ENCODE results near the gene DEFB124.
"Not testable (repeated sequence)": the region's sequence is repeated elsewhere in the genome, so short reads cannot be mapped to it uniquely, and the experiment has no call there.

Gene DEFB124, protein sequence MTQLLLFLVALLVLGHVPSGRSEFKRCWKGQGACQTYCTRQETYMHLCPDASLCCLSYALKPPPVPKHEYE

DNA sequence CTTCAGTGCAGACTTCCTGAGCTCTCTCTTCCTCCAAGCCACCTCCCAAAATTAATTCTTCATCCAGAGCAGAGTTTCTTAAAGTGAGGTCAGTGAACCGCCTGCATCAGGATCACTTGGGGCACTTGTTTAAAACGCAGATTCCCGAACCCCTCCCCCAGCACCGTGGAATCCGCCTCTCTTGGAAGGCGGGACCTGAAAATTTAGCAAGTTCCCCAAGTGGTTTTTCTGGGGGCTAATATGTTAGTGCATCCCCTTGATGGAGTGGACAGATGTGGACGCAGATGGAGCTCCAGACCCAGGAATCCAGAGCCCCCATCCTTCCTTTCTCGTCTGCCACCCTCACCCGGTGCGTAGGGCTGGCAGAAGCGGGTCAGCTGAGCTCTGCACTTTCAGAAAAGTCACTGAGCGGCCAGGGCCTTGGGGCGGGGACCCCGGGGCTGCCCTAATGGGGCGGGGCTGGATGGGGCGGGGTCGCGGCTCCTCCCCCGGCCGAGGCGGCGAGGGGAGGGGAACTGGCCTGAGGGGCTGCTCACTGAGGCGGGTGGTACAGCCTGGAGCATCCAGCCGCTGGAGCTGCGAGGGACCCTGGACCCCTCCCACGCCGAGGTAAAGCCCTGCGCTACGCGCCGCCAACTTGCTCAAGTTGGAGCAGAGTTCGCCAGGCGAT lies at the start of gene DEFB124, which contains the start of gene REM1:
Gene DEFB124 (minus strand): TSS at position 370 of the 670 bp plus-strand sequence. CDS start 2,114 bp downstream, outside the sequence.
Gene REM1 (plus strand): TSS at position 531 of the 670 bp plus-strand sequence. CDS start 1,158 bp downstream, outside the sequence.
- Histone ChIP-seq H3K27ac (ENCODE audit: low read depth, low read length) (no peak within 1 kb of the TSS), H3K4me1 (ENCODE audit: control insufficient read depth, insufficient read depth, low read length) (no peaks in the 10 kb centered on the region), H3K9ac (ENCODE audit: low read depth, low read length) (no peak within 1 kb of the TSS), H3K9me3 (ENCODE audit: control insufficient read depth, insufficient read depth, low read length) (peaks cover 66% of the 10 kb centered on the region), H3K4me3 (ENCODE audit: low read depth, low read length) (no peak within 1 kb of the TSS), H3K27me3 (ENCODE audit: control insufficient read depth, insufficient read depth, low read length) (no peaks in the 10 kb centered on the region), H3K36me3 (ENCODE audit: control insufficient read depth, insufficient read depth, low read length) (no peaks in the 10 kb centered on the region)

DNA sequence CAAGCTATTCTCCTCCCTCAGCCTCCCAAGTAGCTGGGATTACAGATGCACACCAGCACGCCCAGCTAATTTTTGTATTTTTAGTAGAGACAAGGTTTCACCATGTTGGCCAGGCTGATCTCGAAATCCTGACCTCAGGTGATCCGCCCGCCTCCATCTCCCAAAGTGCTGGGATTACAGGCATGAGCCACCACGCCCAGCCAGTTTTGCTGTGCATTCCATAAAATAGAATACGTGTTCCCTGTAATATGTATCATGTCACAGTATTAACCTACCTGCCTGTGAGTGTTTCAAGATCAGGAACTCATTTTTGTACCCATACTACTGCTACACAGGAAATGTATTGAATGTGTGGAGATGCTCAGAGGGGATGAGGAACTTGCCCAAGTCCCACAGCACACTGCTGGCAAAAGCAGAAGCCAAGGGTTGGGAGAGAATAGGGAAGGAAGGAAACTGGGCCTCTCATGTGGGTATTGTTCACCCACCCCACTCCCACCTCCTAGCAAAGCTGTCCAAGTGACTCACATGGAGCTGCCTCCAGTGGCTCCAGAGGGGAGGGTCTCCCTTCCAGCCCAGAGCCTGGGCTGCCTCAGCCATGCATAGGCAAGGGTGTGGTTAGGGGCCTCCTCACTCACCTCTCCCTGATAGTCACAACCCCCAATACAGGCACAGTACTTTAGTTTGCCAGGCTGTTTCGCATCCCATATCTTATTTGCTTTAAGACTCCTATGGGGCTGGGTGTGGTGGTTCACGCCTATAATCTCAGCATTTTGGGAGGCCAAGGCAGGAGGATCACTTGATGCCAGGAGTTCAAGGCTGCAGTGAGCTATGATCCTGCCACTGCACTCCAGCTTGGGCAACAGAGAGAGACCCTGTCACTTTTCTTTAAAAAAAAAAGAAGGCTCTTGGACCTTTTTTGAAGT lies 48.7 kb upstream of the DEFB124 start:
- Histone ChIP-seq H3K4me1 (ENCODE audit: control insufficient read depth, insufficient read depth, low read length) (no peaks in the 10 kb centered on the region), H3K9me3 (ENCODE audit: control insufficient read depth, insufficient read depth, low read length) (no peaks in the 10 kb centered on the region), H3K27ac (ENCODE audit: low read depth, low read length) (no peak overlapping the region), H3K4me3 (ENCODE audit: low read depth, low read length) (no peak overlapping the region), H3K36me3 (ENCODE audit: control insufficient read depth, insufficient read depth, low read length) (peaks cover 55% of the 10 kb centered on the region), H3K27me3 (ENCODE audit: control insufficient read depth, insufficient read depth, low read length) (no peaks in the 10 kb centered on the region), H3K9ac (ENCODE audit: low read depth, low read length) (no peak overlapping the region)

DNA sequence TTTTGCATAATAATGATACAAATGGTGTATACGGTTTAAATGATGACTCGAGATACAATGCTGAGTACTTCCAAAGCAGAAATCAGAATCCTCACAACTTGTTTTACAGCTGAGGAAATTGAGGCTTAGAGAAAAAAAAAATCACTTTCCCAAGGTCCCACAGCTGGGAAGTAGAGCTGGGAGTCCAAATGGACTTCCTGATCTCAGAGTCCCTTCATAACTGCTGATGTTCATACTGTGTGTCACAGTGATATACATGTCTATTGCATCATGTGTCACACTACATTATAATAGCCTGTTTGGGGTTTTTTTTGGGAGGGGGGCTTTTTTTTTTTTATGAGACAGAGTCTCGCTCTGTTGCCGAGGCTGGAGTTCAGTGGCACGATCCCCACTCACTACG lies 47.8 kb upstream of the DEFB124 start:
- Histone ChIP-seq H3K27ac (ENCODE audit: low read depth, low read length) (no peak overlapping the region), H3K36me3 (ENCODE audit: control insufficient read depth, insufficient read depth, low read length) (peaks cover 48% of the 10 kb centered on the region), H3K9ac (ENCODE audit: low read depth, low read length) (no peak overlapping the region), H3K27me3 (ENCODE audit: control insufficient read depth, insufficient read depth, low read length) (no peaks in the 10 kb centered on the region), H3K4me1 (ENCODE audit: control insufficient read depth, insufficient read depth, low read length) (no peaks in the 10 kb centered on the region), H3K4me3 (ENCODE audit: low read depth, low read length) (no peak overlapping the region), H3K9me3 (ENCODE audit: control insufficient read depth, insufficient read depth, low read length) (no peaks in the 10 kb centered on the region)

DNA sequence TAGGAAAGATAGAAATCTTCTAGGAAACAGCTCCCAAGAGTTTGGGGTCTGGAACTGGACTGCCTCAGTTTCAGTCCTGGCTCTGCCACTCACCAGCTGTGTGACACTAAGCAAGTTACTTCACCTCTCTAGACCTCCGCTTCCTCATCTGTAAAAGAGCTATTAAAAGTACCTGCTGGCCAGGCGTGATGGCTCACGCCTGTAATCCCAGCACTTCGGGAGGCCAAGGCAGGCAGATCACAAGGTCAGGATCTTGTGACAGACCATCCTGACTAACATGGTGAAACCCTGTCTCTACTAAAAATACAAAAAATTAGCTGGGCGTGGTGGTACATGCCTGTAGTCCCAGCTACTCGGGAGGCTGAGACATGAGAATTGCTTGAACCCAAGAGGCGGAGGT lies 46.3 kb upstream of the DEFB124 start:
- not testable (repeated sequence) for H3K9ac ChIP-seq (ENCODE audit: low read depth, low read length); H3K4me3 ChIP-seq (ENCODE audit: low read depth, low read length); H3K9me3 ChIP-seq (ENCODE audit: control insufficient read depth, insufficient read depth, low read length); H3K4me1 ChIP-seq (ENCODE audit: control insufficient read depth, insufficient read depth, low read length); H3K27ac ChIP-seq (ENCODE audit: low read depth, low read length); H3K27me3 ChIP-seq (ENCODE audit: control insufficient read depth, insufficient read depth, low read length)
- H3K36me3 ChIP-seq (ENCODE audit: control insufficient read depth, insufficient read depth, low read length), result peaks cover 44% of the 10 kb centered on the region

DNA sequence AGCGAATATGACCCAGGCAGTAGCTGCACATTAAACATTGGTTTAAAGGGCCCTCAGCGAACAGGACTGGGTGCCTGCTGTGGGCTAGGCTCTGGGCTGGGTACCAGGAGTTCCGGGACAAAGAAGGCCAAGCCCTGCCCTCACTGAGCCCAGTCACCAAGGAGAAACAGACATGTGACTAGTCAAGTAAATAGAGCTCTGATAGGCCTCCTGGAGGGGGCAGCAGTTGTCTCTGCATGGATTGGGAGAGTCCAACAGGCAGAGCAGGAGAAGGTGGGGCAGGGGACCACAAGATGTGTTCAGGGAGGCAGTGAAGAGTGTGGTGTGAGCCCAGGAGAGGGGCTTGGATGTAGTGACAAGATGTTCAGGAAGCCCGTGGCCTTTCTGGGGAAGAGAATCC lies 42.4 kb upstream of the DEFB124 start:
- no peak overlapping the region for H3K27ac ChIP-seq (ENCODE audit: low read depth, low read length)
- H3K36me3 ChIP-seq (ENCODE audit: control insufficient read depth, insufficient read depth, low read length), result peaks cover 38% of the 10 kb centered on the region
- H3K9ac ChIP-seq (ENCODE audit: low read depth, low read length), result no peak overlapping the region
- H3K27me3 ChIP-seq (ENCODE audit: control insufficient read depth, insufficient read depth, low read length), result no peaks in the 10 kb centered on the region
- H3K4me3 ChIP-seq (ENCODE audit: low read depth, low read length), result no peak overlapping the region
- H3K4me1 ChIP-seq (ENCODE audit: control insufficient read depth, insufficient read depth, low read length), result peaks cover 12% of the 10 kb centered on the region
- H3K9me3 ChIP-seq (ENCODE audit: control insufficient read depth, insufficient read depth, low read length), result no peaks in the 10 kb centered on the region

DNA sequence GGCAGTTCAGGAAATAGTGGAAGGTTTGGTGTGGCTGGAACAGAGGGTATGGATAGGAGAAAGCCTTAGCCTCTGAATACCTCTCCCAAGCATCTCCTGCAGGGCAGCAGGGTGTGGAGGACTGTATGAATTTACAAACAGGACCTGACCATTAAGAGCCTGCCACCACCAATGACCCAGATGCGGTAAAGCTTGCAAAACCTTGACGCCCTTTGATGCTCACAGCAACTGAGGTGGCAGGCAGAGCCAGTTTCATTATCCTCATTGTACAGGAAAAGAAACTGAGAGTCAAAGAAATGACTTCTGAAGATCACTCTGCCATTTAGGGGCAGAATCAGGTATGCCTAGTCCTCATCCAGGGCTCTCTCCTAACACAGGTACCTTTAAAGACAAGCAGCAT lies 41.7 kb upstream of the DEFB124 start:
- Histone ChIP-seq H3K4me3 (ENCODE audit: low read depth, low read length) (no peak overlapping the region), H3K27ac (ENCODE audit: low read depth, low read length) (no peak overlapping the region), H3K27me3 (ENCODE audit: control insufficient read depth, insufficient read depth, low read length) (no peaks in the 10 kb centered on the region), H3K9me3 (ENCODE audit: control insufficient read depth, insufficient read depth, low read length) (no peaks in the 10 kb centered on the region), H3K9ac (ENCODE audit: low read depth, low read length) (no peak overlapping the region), H3K36me3 (ENCODE audit: control insufficient read depth, insufficient read depth, low read length) (peaks cover 34% of the 10 kb centered on the region), H3K4me1 (ENCODE audit: control insufficient read depth, insufficient read depth, low read length) (peaks cover 12% of the 10 kb centered on the region)

DNA sequence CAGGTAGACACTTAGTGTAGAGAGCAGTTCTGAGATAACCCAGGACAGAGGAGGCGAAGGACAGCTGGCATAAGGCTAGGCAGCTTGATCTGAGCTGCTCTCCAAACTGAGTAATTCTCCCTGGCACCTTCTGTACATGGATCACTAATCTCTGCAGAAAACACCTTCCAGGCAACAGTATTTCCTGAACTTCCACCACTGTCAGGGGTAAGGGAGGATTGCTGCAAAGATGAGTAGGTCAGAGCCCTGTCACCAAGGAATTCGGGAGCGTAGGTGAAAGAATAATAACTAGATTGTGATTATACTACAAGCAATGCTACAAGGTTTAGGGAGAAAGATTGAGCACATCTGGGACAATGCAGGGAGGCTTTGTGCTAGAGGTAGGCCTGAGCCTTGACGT lies 41.2 kb upstream of the DEFB124 start:
- Histone ChIP-seq H3K9me3 (ENCODE audit: control insufficient read depth, insufficient read depth, low read length) (no peaks in the 10 kb centered on the region), H3K4me1 (ENCODE audit: control insufficient read depth, insufficient read depth, low read length) (peaks cover 12% of the 10 kb centered on the region), H3K27ac (ENCODE audit: low read depth, low read length) (no peak overlapping the region), H3K36me3 (ENCODE audit: control insufficient read depth, insufficient read depth, low read length) (peaks cover 33% of the 10 kb centered on the region), H3K27me3 (ENCODE audit: control insufficient read depth, insufficient read depth, low read length) (no peaks in the 10 kb centered on the region), H3K4me3 (ENCODE audit: low read depth, low read length) (0 out of 2 replicates have a peak overlapping the region, but pooled peaks have one; percentile 98), H3K9ac (ENCODE audit: low read depth, low read length) (no peak overlapping the region)

DNA sequence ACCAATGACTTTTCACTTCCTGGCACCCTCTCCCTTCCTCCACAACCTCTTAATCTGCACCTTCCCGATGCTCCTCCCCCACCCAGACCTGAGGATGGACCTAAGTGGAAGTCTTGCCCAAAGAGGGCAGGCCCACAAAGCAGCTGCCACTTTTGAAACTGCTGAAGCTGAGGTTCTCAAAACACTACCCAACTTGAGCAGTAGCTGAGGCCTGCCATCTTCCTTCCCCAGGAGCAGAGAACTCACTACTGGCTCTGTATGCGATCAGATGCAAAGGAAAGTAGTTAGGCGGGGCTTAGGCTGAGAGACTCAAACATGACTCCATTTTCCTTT lies 40.8 kb upstream of the DEFB124 start:
- H3K9me3 ChIP-seq (ENCODE audit: control insufficient read depth, insufficient read depth, low read length), result no peaks in the 10 kb centered on the region
- peaks cover 28% of the 10 kb centered on the region for H3K36me3 ChIP-seq (ENCODE audit: control insufficient read depth, insufficient read depth, low read length)
- H3K27me3 ChIP-seq (ENCODE audit: control insufficient read depth, insufficient read depth, low read length), result no peaks in the 10 kb centered on the region
- H3K9ac ChIP-seq (ENCODE audit: low read depth, low read length), result no peak overlapping the region
- no peak overlapping the region for H3K27ac ChIP-seq (ENCODE audit: low read depth, low read length)
- H3K4me1 ChIP-seq (ENCODE audit: control insufficient read depth, insufficient read depth, low read length), result peaks cover 12% of the 10 kb centered on the region
- H3K4me3 ChIP-seq (ENCODE audit: low read depth, low read length), result peak overlapping the region; percentile 98

DNA sequence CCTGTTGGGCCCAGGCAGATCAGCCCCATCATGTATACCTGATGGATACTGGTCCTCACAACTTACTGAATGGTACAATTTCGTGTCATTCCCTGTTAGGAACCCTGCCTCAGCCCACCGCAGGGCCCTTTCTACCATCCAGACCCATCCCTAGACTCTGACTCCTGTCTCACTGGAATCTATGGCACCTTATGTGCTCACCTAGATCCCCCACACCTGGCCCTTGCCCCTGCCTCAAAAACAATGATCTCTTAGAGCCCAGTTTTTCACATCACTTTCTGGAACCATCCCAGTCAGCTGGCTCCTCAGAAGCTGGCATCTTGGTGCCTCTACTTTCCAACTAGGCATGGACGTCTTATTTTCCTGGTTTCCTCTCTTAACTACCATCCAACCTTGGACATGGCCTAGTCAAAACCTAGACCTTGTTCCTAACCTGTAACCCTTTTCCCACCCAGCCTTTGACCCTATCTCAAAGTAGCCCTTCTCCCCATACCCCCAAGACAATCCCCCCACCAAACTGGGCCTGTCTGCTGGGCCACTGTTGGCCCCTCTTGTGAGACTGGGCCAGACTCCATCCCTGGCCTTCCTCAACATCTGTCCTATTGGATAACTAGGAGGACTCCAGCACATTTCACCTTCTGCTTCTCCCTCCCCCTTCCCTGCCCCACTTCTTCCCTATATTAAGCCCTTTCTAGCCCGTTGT lies 40.3 kb upstream of the DEFB124 start:
- Histone ChIP-seq H3K27me3 (ENCODE audit: control insufficient read depth, insufficient read depth, low read length) (no peaks in the 10 kb centered on the region), H3K4me1 (ENCODE audit: control insufficient read depth, insufficient read depth, low read length) (peaks cover 12% of the 10 kb centered on the region), H3K4me3 (ENCODE audit: low read depth, low read length) (peak overlapping the region; percentile 98), H3K36me3 (ENCODE audit: control insufficient read depth, insufficient read depth, low read length) (peaks cover 25% of the 10 kb centered on the region), H3K9me3 (ENCODE audit: control insufficient read depth, insufficient read depth, low read length) (no peaks in the 10 kb centered on the region), H3K27ac (ENCODE audit: low read depth, low read length) (no peak overlapping the region), H3K9ac (ENCODE audit: low read depth, low read length) (peak overlapping the region; percentile 96)

DNA sequence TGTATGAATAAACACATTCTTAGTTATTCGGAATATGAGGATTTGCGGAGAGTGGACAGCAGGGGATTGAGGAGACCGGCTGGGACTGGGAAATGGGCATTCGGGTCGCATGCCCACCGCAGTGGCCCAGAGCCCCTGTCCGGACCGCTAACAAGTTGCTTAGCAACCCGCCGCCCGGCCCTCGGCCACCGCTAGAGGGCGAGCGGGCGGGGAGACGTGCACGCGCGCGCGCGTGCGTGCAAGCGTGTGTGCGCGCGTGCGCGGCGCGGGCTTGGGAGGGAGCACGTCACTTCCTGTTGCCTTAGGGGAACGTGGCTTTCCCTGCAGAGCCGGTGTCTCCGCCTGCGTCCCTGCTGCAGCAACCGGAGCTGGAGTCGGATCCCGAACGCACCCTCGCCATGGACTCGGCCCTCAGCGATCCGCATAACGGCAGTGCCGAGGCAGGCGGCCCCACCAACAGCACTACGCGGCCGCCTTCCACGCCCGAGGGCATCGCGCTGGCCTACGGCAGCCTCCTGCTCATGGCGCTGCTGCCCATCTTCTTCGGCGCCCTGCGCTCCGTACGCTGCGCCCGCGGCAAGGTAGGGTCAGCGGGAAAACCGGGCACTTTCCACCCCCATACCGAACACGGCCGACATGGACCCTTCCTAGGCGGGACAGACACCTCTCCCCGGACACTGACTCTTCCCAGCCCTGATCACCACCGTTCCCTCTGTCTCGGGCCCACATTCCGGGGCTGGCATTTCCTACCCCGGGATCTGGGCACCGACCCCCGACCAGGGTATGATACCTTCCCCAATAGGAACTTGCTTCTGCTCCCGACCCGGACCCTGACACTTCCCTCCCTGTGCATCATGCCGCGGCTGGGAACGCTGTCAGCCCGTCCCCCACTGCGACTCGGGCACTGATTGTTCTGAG lies 39.5 kb upstream of the DEFB124 start, which contains the start of gene HM13:
Gene HM13 (plus strand): TSS at position 289 of the 918 bp plus-strand sequence. CDS start 110 bp downstream, at position 399.
- Histone ChIP-seq H3K27me3 (ENCODE audit: control insufficient read depth, insufficient read depth, low read length) (no peaks in the 10 kb centered on the region), H3K4me1 (ENCODE audit: control insufficient read depth, insufficient read depth, low read length) (peaks cover 12% of the 10 kb centered on the region), H3K36me3 (ENCODE audit: control insufficient read depth, insufficient read depth, low read length) (peaks cover 21% of the 10 kb centered on the region), H3K27ac (ENCODE audit: low read depth, low read length) (peak within 1 kb of the TSS; percentile 90), H3K4me3 (ENCODE audit: low read depth, low read length) (peak within 1 kb of the TSS; percentile 98), H3K9ac (ENCODE audit: low read depth, low read length) (peak within 1 kb of the TSS; percentile 96), H3K9me3 (ENCODE audit: control insufficient read depth, insufficient read depth, low read length) (no peaks in the 10 kb centered on the region)
